Measurements from ENCODE around the gene AFF3. TPM values are rescaled to one million over a fixed set of nuclear protein-coding genes. Genes with fewer than 3 reads are reported as not detected.

The AFF3 gene
- total RNA-seq, 4 donors from 2014 or later: 5.3 to 216 (median 12.5) TPM

DNA sequence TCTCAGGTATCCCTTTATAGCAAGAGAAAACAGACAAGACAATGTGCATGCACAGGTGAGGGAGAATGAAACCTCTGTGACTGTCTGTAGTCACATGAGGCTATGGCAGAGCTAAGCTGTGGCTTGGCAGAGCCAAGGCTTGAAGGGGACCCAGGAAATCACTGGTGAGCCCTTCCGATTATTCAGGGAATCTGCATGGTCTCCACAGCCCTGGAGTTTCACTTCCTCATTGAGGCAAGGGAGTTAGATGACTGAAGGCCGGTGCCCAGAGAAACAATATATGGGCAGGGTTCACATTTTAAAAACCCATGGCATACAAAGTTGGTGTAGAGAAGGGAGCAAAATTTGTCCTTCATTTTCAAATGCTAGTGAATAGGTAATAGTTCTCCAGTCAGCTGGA lies 508.2 kb downstream of the AFF3 start:
- Histone ChIP-seq H3K36me3 (no peaks in the 10 kb centered on the region), H3K4me3 (no peak overlapping the region), H3K27ac (no peak overlapping the region), H3K4me1 (no peaks in the 10 kb centered on the region), H3K27me3 (no peaks in the 10 kb centered on the region), H3K9me3 (no peaks in the 10 kb centered on the region)
- TF ChIP-seq, protein P1, sequence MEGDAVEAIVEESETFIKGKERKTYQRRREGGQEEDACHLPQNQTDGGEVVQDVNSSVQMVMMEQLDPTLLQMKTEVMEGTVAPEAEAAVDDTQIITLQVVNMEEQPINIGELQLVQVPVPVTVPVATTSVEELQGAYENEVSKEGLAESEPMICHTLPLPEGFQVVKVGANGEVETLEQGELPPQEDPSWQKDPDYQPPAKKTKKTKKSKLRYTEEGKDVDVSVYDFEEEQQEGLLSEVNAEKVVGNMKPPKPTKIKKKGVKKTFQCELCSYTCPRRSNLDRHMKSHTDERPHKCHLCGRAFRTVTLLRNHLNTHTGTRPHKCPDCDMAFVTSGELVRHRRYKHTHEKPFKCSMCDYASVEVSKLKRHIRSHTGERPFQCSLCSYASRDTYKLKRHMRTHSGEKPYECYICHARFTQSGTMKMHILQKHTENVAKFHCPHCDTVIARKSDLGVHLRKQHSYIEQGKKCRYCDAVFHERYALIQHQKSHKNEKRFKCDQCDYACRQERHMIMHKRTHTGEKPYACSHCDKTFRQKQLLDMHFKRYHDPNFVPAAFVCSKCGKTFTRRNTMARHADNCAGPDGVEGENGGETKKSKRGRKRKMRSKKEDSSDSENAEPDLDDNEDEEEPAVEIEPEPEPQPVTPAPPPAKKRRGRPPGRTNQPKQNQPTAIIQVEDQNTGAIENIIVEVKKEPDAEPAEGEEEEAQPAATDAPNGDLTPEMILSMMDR (IDR thresholded peaks at IDR 0.05): no peak
- no peak for TF ChIP-seq POLR2A (IDR thresholded peaks at IDR 0.05)
- DNase-seq: no peak

DNA sequence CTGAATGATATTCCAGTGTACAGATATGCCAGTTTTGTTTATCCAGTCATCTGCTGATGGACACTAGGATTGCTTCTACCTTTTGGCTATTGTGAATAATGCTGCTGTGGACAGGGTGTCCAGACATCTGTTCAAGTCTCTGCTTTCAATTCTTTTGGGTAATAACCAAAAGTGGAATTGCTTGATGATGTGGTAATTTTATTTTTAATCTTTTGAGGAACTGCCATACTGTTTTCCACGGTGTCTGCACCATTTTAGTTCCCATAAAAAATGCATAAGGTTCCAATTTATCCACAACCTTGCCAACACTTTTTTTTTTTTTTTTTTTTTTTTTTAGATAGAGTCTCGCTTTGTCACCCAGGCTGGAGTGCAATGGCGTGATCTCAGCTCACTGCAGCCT lies 510.7 kb downstream of the AFF3 start:
- Histone ChIP-seq H3K4me1 (no peaks in the 10 kb centered on the region), H3K9me3 (no peaks in the 10 kb centered on the region), H3K4me3 (no peak overlapping the region), H3K36me3 (no peaks in the 10 kb centered on the region), H3K27me3 (no peaks in the 10 kb centered on the region), H3K27ac (no peak overlapping the region)
- no peak for TF ChIP-seq POLR2A (IDR thresholded peaks at IDR 0.05)
- TF ChIP-seq, protein P1 (IDR thresholded peaks at IDR 0.05): no peak
- DNase-seq: no peak

DNA sequence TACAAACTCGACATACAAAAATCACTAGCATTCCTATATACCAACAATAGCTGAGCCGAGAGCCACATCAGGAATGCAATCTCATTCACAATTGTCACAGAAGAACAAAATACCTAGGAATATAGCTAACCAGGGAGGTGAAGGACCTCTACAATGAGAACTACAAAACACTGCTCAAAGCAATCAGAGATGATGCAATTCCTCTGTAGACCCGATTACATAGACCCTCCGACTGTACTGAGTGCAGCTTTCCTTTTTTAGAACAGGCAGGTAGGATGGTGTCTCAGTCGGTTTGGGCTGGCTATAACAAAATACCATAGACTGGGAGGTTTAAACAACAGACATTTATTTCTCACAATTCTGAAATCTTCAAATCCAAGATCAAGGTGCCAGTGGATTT lies 513.1 kb downstream of the AFF3 start:
- Histone ChIP-seq H3K27ac (no peak overlapping the region), H3K4me3 (no peak overlapping the region), H3K9me3 (no peaks in the 10 kb centered on the region), H3K27me3 (no peaks in the 10 kb centered on the region), H3K36me3 (no peaks in the 10 kb centered on the region), H3K4me1 (no peaks in the 10 kb centered on the region)
- DNase-seq: no peak
- TF ChIP-seq, protein P1 (IDR thresholded peaks at IDR 0.05): no peak
- TF ChIP-seq POLR2A (IDR thresholded peaks at IDR 0.05): no peak

DNA sequence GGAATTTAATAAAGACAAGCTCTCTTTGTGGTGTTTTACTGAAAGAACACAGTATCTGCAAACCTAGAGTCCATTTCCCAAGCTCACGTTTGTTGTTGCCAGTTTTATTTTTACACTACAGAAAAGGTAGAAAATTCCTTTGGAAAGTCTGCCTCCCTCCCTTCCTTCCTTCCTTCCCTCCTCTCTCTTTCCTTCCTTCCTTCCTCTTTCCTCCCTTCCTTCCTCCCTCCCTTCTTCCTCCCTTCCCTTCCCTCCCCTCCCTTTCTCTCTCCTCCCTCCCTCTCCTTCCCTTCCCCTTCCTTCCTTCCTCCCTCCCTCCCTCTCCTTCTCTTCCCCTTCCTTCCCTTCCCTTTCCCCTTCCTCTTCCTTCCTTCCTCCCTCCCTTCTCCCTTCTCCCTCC lies 516.2 kb downstream of the AFF3 start:
- Histone ChIP-seq H3K27ac (no peak overlapping the region), H3K9me3 (no peaks in the 10 kb centered on the region), H3K27me3 (no peaks in the 10 kb centered on the region), H3K4me3 (no peak overlapping the region), H3K4me1 (no peaks in the 10 kb centered on the region), H3K36me3 (no peaks in the 10 kb centered on the region)
- TF ChIP-seq, protein P1 (IDR thresholded peaks at IDR 0.05): no peak
- TF ChIP-seq POLR2A (IDR thresholded peaks at IDR 0.05): no peak
- no peak for DNase-seq

DNA sequence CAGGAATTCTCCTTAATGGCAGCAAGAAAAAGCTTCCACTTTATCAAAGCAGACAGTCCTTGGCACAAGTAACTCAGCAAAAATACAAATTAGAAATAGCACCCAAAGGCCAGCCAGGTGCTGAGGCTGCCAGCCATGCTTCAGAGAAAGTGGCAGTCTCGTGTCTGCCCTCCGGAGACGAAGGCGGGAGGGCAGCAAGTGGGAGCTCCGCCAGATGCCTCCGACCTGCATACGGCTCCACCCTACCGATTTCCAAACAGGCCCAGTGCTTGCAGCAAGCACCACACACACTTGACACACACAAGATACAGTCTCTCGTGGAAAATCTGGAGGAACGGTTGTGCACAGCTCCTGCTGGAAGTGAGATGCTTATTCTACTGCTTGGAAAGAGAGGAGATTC lies 517.7 kb downstream of the AFF3 start:
- Histone ChIP-seq H3K36me3 (no peaks in the 10 kb centered on the region), H3K27me3 (no peaks in the 10 kb centered on the region), H3K4me1 (no peaks in the 10 kb centered on the region), H3K9me3 (no peaks in the 10 kb centered on the region), H3K27ac (no peak overlapping the region), H3K4me3 (no peak overlapping the region)
- TF ChIP-seq, protein P1 (IDR thresholded peaks at IDR 0.05): no peak
- TF ChIP-seq POLR2A (IDR thresholded peaks at IDR 0.05): no peak
- no peak for DNase-seq

DNA sequence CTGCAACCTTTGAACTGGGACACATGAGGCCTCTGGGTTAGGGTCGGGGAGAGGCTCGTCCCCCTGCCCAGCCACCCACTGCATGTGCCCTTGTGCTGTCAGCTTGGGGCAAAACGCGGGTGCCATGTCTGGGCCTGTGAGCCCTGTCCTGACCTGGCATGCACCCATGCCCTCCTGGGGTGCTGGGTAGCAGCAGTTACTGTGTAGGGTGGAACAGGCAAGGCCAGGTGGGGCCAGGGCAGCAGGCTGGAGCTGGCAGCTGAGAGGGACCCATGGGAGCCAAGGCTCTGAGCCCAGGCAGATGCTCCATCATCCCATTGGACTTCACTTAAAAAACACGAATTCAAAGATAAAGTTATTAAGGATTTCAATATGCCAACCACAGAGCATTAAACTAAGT lies 518.8 kb downstream of the AFF3 start:
- no peak overlapping the region for H3K27ac ChIP-seq

More for the DNA sequence above, 518.8 kb downstream of the AFF3 start:
- no peak overlapping the region for H3K4me3 ChIP-seq
- H3K36me3 ChIP-seq: no peaks in the 10 kb centered on the region
- no peak for TF ChIP-seq POLR2A (IDR thresholded peaks at IDR 0.05)
- TF ChIP-seq, protein P1 (IDR thresholded peaks at IDR 0.05): no peak
- no peaks in the 10 kb centered on the region for H3K27me3 ChIP-seq
- no peaks in the 10 kb centered on the region for H3K9me3 ChIP-seq
- DNase-seq: no peak
- H3K4me1 ChIP-seq: no peaks in the 10 kb centered on the region
